ENCODE data around the gene FAM98B.

GRCh38 chr15:38470816-38471215 lies 16.9 kb downstream of the FAM98B start:
- TF ChIP-seq EP300 (IDR thresholded peaks at IDR 0.05), result no peak
- TF ChIP-seq, protein P1, sequence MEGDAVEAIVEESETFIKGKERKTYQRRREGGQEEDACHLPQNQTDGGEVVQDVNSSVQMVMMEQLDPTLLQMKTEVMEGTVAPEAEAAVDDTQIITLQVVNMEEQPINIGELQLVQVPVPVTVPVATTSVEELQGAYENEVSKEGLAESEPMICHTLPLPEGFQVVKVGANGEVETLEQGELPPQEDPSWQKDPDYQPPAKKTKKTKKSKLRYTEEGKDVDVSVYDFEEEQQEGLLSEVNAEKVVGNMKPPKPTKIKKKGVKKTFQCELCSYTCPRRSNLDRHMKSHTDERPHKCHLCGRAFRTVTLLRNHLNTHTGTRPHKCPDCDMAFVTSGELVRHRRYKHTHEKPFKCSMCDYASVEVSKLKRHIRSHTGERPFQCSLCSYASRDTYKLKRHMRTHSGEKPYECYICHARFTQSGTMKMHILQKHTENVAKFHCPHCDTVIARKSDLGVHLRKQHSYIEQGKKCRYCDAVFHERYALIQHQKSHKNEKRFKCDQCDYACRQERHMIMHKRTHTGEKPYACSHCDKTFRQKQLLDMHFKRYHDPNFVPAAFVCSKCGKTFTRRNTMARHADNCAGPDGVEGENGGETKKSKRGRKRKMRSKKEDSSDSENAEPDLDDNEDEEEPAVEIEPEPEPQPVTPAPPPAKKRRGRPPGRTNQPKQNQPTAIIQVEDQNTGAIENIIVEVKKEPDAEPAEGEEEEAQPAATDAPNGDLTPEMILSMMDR (IDR thresholded peaks at IDR 0.05), result no peak
- TF ChIP-seq POLR2A (IDR thresholded peaks at IDR 0.05), result no peak
